Calu3 (cell line): ENCODE measurements around the gene RAI2. TPM values are rescaled to one million over a fixed set of nuclear protein-coding genes. Genes with fewer than 3 reads are reported as not detected.

Source experiments
- BruUV-seq: library from RNA; stranded (reverse); fragments of 400-500 nt; replicated peaks from 2 replicates; lab custom pipeline; 2021; lab: Mats Ljungman, UMichigan
- CTCF ChIA-PET: fragments of 300-600 bp; sonication (Branson Sonifier 250); formaldehyde crosslinking; loops from one replicate; lab custom pipeline; 2022; ENCODE audit warnings: antibody characterized with exemption; lab: Charles Lee
- DNase-seq: peaks from one replicate; pipeline ENCODE4 v3.0.0; 2022
- H3K27ac Mint-ChIP-seq: one replicate; pipeline ENCODE4 v1.8.0; 2022; ENCODE audit warnings: mixed read lengths; ENCODE audit not compliant: unreplicated experiment
- H3K27me3 Mint-ChIP-seq: one replicate; pipeline ENCODE4 v1.8.0; 2022; ENCODE audit warnings: mixed read lengths; ENCODE audit not compliant: unreplicated experiment
- H3K36me3 Mint-ChIP-seq: one replicate; pipeline ENCODE4 v1.8.0; 2022; ENCODE audit warnings: mild to moderate bottlenecking, moderate library complexity, mixed read lengths; ENCODE audit not compliant: insufficient read depth, unreplicated experiment
- H3K4me1 Mint-ChIP-seq: one replicate; pipeline ENCODE4 v1.8.0; 2022; ENCODE audit warnings: mild to moderate bottlenecking, low read depth, mixed read lengths; ENCODE audit not compliant: unreplicated experiment
- H3K4me3 Mint-ChIP-seq: one replicate; pipeline ENCODE4 v1.8.0; 2022; ENCODE audit warnings: mild to moderate bottlenecking, low read depth, moderate library complexity, mixed read lengths; ENCODE audit not compliant: unreplicated experiment
- H3K9me3 Mint-ChIP-seq: one replicate; pipeline ENCODE4 v1.8.0; 2022; ENCODE audit warnings: low read depth, mixed read lengths; ENCODE audit not compliant: unreplicated experiment
- CTCF ChIP-seq: fragments of 200-600 bp; IDR thresholded peaks from one replicate; pipeline ENCODE4 v1.8.0; 2022; ENCODE audit warnings: antibody characterized with exemption; ENCODE audit not compliant: unreplicated experiment
- intact Hi-C: fragments of 100-400 bp; cut with micrococcal nuclease; formaldehyde crosslinking; loops from one replicate; pipeline ENCODE4 v1.10.0; 2022; ENCODE audit not compliant: unreplicated experiment
- total RNA-seq: library from RNA; stranded (reverse); gene quantifications from 2 replicates; pipeline ENCODE4 v1.2.3, GENCODE V29; 2022

The RAI2 gene
- total RNA-seq, 1 experiment from 2014 or later = 0.33 TPM

GRCh38 chrX:17839269-17839668 lies 21.8 kb downstream of the RAI2 start:
- no peaks in the 10 kb centered on the region for H3K4me1 Mint-ChIP-seq
- no peak overlapping the region for H3K4me3 Mint-ChIP-seq
- no peaks in the 10 kb centered on the region for H3K36me3 Mint-ChIP-seq
- no peak for DNase-seq
- no peaks in the 10 kb centered on the region for H3K9me3 Mint-ChIP-seq
- BruUV-seq = no TSS peak
- CTCF ChIA-PET = no interaction called here
- TF ChIP-seq CTCF = no peak
- intact Hi-C loops = no loop called here
- peaks cover 84% of the 10 kb centered on the region for H3K27me3 Mint-ChIP-seq
- H3K27ac Mint-ChIP-seq = no peak overlapping the region

GRCh38 chrX:17836830-17837229 lies 24.3 kb downstream of the RAI2 start:
- CTCF ChIA-PET = no interaction called here
- intact Hi-C loops = no loop called here
- Mint-ChIP-seq H3K27ac (no peak overlapping the region), H3K4me1 (no peaks in the 10 kb centered on the region), H3K27me3 (peaks cover 98% of the 10 kb centered on the region), H3K4me3 (no peak overlapping the region), H3K9me3 (no peaks in the 10 kb centered on the region), H3K36me3 (no peaks in the 10 kb centered on the region)
- TF ChIP-seq CTCF = no peak
- BruUV-seq = no TSS peak
- DNase-seq = no peak

- Mint-ChIP-seq H3K4me1 (no peaks in the 10 kb centered on the region), H3K9me3 (no peaks in the 10 kb centered on the region), H3K4me3 (no peak overlapping the region), H3K27me3 (peaks cover 99% of the 10 kb centered on the region), H3K36me3 (no peaks in the 10 kb centered on the region), H3K27ac (no peak overlapping the region)
- no TSS peak for BruUV-seq
- no peak for DNase-seq
- intact Hi-C loops = no loop called here
- no peak for TF ChIP-seq CTCF
- CTCF ChIA-PET = interaction anchor here (1.0 kb wide), 1 partner anchor 22 kb away, joined by 3 read pairs; no protein-coding TSS in a partner anchor
These were observed 27.1 kb downstream of the RAI2 start for GRCh38 chrX:17833954-17834353.

- no peak overlapping the region for H3K4me3 Mint-ChIP-seq
- CTCF ChIA-PET = no interaction called here
- peaks cover 99% of the 10 kb centered on the region for H3K27me3 Mint-ChIP-seq
- H3K27ac Mint-ChIP-seq = no peak overlapping the region
- no TSS peak for BruUV-seq
- H3K4me1 Mint-ChIP-seq = no peaks in the 10 kb centered on the region
- DNase-seq = no peak
- intact Hi-C loops = no loop called here
- TF ChIP-seq CTCF = no peak
- H3K9me3 Mint-ChIP-seq = no peaks in the 10 kb centered on the region
- no peaks in the 10 kb centered on the region for H3K36me3 Mint-ChIP-seq
These were observed 29.8 kb downstream of the RAI2 start for GRCh38 chrX:17831255-17831654.
